ENCODE measurements around the gene KRT6A. TPM values are rescaled to one million over a fixed set of nuclear protein-coding genes. Genes with fewer than 3 reads are reported as not detected.

Gene KRT6A
- total and polyA plus RNA-seq, 8 donors: 0.89 to 260 (median 11.9) TPM; not detected in 1

GRCh38 chr12:52527121-52527800 lies 34.2 kb upstream of the KRT6A start:
- intact Hi-C loops (cut with DNase I; ENCODE audit: low total_unique reads): no loop called here
- peaks cover 0 to 10% (median 0%) of the 10 kb centered on the region in 3 donors for H3K27me3 ChIP-seq
- H3K9me3 ChIP-seq: no peaks in the 10 kb centered on the region
- DNase-seq: no peak
- H3K4me3 ChIP-seq: no peak overlapping the region
- H3K27ac ChIP-seq: no peak overlapping the region
- WGBS, 5 donors: 54 to 79% (median 70%) methylated on average over 2 to 4 of the region's 4 CpGs
- no peaks in the 10 kb centered on the region for H3K36me3 ChIP-seq
- peaks cover 0 to 9% (median 0%) of the 10 kb centered on the region in 4 donors for H3K4me1 ChIP-seq
- no peak for TF ChIP-seq POLR2A (IDR thresholded peaks at IDR 0.05)
- TF ChIP-seq CTCF (IDR thresholded peaks at IDR 0.05): no peak
- no peak for TF ChIP-seq POLR2AphosphoS5 (IDR thresholded peaks at IDR 0.05)

GRCh38 chr12:52526511-52526951 lies 33.5 kb upstream of the KRT6A start:
- peaks cover 0 to 15% (median 0%) of the 10 kb centered on the region in 3 donors for H3K27me3 ChIP-seq
- no peak for DNase-seq
- no peaks in the 10 kb centered on the region for H3K9me3 ChIP-seq
- no peak overlapping the region for H3K4me3 ChIP-seq
- 78 to 95% (median 82%) methylated on average over 7 to 8 of the region's 8 CpGs for WGBS, 5 donors
- no peaks in the 10 kb centered on the region for H3K36me3 ChIP-seq
- H3K4me1 ChIP-seq: peaks cover 0 to 9% (median under 1%) of the 10 kb centered on the region in 4 donors
- TF ChIP-seq CTCF (IDR thresholded peaks at IDR 0.05) (no peak), EP300 (IDR thresholded peaks at IDR 0.05) (no peak), POLR2AphosphoS5 (IDR thresholded peaks at IDR 0.05) (no peak), POLR2A (IDR thresholded peaks at IDR 0.05) (no peak)
- no peak overlapping the region for H3K27ac ChIP-seq
- intact Hi-C loops (cut with DNase I; ENCODE audit: low total_unique reads): no loop called here

- no peak overlapping the region for H3K4me3 ChIP-seq
- no peaks in the 10 kb centered on the region for H3K9me3 ChIP-seq
- 80 to 89% (median 81%) methylated on average over 11 to 13 of the region's 13 CpGs for WGBS, 5 donors
- intact Hi-C loops (cut with DNase I; ENCODE audit: low total_unique reads): no loop called here
- peaks cover 0 to 15% (median 0%) of the 10 kb centered on the region in 3 donors for H3K27me3 ChIP-seq
- H3K36me3 ChIP-seq: no peaks in the 10 kb centered on the region
- TF ChIP-seq POLR2AphosphoS5 (IDR thresholded peaks at IDR 0.05) (no peak), POLR2A (IDR thresholded peaks at IDR 0.05) (no peak), EP300 (IDR thresholded peaks at IDR 0.05) (no peak), CTCF (IDR thresholded peaks at IDR 0.05) (no peak)
- H3K27ac ChIP-seq: no peak overlapping the region
- H3K4me1 ChIP-seq: peaks cover 0 to 9% (median 3%) of the 10 kb centered on the region in 4 donors
- no peak for DNase-seq
Observed at GRCh38 chr12:52525661-52526499, 32.8 kb upstream of the KRT6A start.

GRCh38 chr12:52524898-52525591 lies 32.0 kb upstream of the KRT6A start:
- no peak for DNase-seq
- peaks cover 0 to 9% (median 3%) of the 10 kb centered on the region in 4 donors for H3K4me1 ChIP-seq
- WGBS, 5 donors: 77 to 83% (median 80%) methylated on average over 5 of the region's 5 CpGs
- intact Hi-C loops (cut with DNase I; ENCODE audit: low total_unique reads): no loop called here
- no peaks in the 10 kb centered on the region for H3K36me3 ChIP-seq
- peaks cover 0 to 21% (median 0%) of the 10 kb centered on the region in 3 donors for H3K27me3 ChIP-seq
- H3K9me3 ChIP-seq: no peaks in the 10 kb centered on the region
- TF ChIP-seq POLR2A (IDR thresholded peaks at IDR 0.05) (no peak), EP300 (IDR thresholded peaks at IDR 0.05) (no peak), CTCF (IDR thresholded peaks at IDR 0.05) (no peak), POLR2AphosphoS5 (IDR thresholded peaks at IDR 0.05) (no peak)
- no peak overlapping the region for H3K27ac ChIP-seq
- H3K4me3 ChIP-seq: no peak overlapping the region

Data from stomach (tissue), 9 donors.